Fibroblast of gingiva (primary cell): ENCODE results near the gene SMPD1.
"Not testable (repeated sequence)": the region's sequence is repeated elsewhere in the genome, so short reads cannot be mapped to it uniquely, and the experiment has no call there.

Experiments
- DNase-seq: peaks from one replicate; pipeline ENCODE4 v3.0.0-alpha.2; 2011; ENCODE audit warnings: low read depth

SMPD1 gene

DNA sequence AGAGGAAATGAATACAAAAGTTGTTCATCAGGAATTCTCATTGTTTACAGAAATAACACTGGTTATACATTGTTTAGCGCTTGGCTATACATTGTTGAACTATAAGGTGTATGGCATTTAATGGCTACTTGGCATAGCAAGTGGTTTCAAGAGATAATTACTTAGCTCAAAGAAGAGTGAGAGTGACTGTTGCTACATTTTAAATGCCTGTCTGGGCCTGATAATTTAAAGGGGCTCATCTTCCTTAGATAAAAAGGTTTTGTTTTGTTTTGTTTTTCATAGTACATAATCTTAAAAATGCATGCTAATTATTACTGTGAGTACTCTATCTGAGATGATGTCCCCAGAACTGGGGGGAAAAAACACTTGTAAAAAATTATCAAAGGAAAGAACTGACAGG, 1.5 kb upstream of the SMPD1 start:
- DNase-seq = no peak

DNA sequence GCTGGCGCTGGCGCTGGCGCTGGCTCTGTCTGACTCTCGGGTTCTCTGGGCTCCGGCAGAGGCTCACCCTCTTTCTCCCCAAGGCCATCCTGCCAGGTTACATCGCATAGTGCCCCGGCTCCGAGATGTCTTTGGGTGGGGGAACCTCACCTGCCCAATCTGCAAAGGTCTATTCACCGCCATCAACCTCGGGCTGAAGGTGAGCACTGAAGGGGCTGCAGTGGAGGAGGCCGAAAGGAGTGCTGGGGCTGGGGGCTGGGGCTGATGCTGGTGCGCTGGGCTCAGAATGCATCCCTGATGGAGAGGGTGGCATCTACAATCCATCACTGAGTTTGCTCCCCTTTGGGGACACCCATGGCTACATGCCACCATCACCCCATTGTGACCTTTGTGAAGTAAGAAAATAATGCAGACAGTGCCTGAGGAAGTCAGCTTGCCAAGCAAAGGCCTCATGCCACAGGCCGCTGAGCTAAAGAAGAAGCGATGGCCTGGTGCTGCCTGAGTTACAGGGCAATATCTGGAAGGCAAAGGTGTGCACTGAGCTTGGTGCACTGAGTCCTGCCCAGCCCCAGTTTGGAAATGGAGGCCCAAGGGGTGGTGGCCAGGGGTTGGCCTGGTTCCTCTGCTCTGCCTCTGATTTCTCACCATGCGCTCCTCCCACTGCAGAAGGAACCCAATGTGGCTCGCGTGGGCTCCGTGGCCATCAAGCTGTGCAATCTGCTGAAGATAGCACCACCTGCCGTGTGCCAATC, 620 bp downstream of the SMPD1 start:
- no peak for DNase-seq

GRCh38 chr11:6391537-6392134, 1.4 kb downstream of the SMPD1 start:
- no peak for DNase-seq

- not testable (repeated sequence) for DNase-seq
Observed at GRCh38 chr11:6392251-6392650, 2.0 kb downstream of the SMPD1 start.

- no peak for DNase-seq
Observed at GRCh38 chr11:6393989-6394670, 3.9 kb downstream of the SMPD1 start.

DNA sequence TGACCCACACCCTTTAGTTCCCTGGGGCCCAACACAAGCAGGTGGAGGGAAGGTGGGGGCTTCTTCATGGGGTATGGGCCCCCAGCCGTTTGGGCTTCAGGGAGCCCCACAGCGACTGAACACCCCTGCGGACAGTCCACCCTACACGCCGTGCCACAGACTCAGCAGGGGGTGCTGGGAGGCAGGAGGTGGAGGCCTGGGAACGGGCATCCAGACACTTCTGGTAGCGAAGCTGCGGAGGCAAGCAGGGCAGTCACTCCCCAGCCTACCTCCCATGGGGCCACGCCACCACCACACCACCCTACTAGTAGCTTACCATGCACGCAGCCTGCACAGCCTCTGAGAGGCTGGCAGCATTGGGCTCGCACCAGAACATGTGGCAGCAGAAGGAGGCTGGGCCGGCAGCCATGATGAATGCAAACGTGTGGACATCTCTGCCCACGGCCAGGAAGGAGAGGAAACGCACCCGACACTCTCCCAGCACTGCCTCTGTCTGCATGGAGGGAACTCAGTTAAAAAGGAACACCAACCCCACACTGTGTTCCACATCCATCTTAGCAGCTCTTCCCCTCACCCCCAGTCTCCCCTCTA, 5.3 kb downstream of the SMPD1 start:
- DNase-seq = no peak

GRCh38 chr11:6397156-6397555, 6.9 kb downstream of the SMPD1 start:
- no peak for DNase-seq

- no peak for DNase-seq
Observed at GRCh38 chr11:6397636-6398035, 7.4 kb downstream of the SMPD1 start.

DNA sequence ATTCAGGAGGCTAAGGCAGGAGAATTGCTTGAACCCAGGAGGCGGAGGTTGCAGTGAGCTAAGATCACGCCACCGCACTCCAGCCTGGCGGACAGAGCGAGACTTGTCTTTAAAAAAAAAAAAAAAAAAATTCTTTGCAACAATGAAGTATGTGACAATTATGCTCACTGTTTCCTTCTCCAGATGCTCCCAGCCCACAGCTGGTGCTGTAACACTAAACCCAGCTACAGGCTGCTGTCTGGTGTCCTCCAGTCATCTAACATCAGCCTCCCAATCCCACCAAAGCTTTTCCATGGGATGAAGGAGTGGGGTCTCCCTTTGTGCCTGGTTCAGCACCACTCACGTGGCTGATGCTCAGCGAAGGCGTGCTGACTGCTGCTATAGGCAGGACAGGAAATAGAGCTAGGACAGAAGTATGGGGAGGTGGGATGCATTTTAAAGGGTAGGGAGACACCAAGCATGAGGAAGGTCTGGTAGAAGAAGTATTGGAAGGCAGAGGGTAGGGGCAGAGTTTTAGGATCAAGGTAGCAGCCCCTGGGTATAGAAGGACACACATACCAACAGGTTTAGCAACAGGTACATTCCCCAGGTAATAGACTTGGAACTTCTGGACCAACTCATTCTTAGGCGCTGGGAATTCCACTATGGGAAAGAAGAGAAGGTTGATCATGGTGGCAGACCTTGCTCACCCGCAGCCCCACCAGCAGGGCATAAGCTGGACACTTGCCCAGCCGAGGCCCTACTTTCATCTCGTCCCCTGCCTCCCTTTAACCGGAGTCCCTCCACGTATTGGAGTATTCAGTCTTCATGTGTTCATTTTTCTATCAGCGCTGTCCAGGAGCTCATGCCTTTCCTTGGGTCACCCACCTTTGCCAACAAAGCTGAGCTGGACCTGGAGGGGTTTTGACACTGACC, 10.4 kb downstream of the SMPD1 start:
- DNase-seq = no peak

DNA sequence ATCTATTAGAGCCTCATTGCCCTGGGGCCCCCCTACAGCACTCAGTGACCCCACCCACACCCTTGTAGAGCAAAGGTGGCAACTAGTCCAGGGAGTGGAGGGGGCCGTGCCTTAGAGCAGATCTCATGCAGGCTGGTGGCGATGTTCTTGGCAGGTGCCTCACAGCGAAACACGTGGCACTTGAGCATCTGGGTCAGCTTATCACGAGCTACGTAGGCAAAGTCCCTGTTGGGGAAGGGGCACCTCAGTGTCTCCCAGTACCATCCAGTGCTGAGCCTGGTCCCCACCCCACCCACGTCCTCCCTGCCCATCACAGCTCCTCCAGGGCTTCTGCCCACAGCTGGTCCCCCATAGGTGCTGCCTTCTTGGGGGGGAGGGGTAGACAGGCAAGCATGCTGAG, 11.2 kb downstream of the SMPD1 start:
- DNase-seq = no peak

- no peak for DNase-seq
Observed at GRCh38 chr11:6402061-6402470, 11.8 kb downstream of the SMPD1 start.

DNA sequence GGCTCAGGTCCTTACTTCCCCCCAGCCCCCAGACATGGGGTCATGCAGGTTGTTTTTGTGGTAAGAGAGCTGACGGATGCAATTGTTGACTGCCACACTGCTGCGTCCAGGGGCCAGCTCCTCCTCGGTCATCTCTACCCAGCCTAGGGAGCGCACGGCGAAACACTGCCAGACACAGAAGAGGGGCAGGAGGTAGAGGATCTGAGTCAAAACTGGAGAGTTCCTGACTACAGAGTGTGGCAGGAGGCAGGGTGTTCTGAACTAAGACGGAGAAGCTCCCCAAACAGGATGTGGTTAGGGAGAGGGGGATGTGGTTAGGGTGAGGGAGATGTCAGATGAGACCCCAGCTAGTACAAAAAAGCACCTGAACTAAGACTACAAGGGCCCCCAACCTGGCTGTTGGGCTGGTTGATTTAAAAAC, 12.3 kb downstream of the SMPD1 start:
- no peak for DNase-seq

DNA sequence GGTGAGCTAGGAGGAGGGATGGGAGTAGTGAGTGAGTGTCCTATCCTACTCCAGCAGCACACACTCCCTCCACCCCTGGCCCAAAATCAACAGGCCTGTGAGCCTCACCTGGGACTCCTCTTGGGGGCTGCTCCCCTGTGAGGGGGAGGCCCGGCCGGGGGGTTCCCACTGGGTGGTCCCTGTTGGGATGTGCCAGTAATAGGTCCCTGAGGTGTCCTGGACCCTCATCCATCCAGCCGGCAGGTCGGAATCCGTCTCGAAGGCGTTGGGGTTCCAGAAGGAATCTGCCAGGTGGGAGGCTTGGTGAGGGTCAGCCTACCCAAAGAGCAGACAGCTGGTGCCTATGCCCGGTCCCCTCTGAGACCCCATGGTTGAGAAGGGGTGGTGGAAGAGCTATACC, 13.3 kb downstream of the SMPD1 start:
- no peak for DNase-seq

- DNase-seq = no peak
Observed at GRCh38 chr11:6404342-6405051, 14.2 kb downstream of the SMPD1 start.

GRCh38 chr11:6405052-6405667, 14.9 kb downstream of the SMPD1 start:
- no peak for DNase-seq

GRCh38 chr11:6405846-6406245, 15.6 kb downstream of the SMPD1 start:
- DNase-seq = no peak

DNA sequence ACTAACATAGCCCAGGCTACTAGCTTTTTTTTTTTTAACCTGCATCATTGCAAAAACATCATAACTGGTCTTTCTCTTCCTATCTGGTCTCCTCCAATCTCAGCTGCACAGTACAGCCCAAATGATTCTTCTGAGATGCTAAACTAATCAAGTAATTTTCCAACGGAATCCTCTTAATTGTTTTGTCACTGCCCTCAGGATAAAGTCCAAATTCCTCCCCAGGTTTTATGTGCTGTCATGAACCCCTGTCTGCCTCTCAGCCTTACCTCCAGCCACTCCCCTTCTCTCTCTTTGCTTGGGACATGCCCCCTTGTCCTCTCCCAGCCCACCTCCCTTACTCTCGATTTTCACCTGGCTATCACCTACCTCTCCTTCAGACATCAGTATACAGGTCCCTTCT, 16.1 kb downstream of the SMPD1 start:
- no peak for DNase-seq

- no peak for DNase-seq
Observed at GRCh38 chr11:6410695-6411430, 20.6 kb downstream of the SMPD1 start.

- DNase-seq = no peak
Observed at GRCh38 chr11:6411594-6412031, 21.3 kb downstream of the SMPD1 start.

GRCh38 chr11:6413791-6414201, 23.5 kb downstream of the SMPD1 start:
- no peak for DNase-seq
